Mucosa of gallbladder (tissue), 1 donor: Measurements from ENCODE around the gene MAP3K5. TPM values are rescaled to one million over a fixed set of nuclear protein-coding genes. Genes with fewer than 3 reads are reported as not detected.

Source experiments
- DNase-seq: peaks from one replicate; pipeline ENCODE4 v3.0.0-alpha.2; 2020; ENCODE audit warnings: low spot score
- total RNA-seq: library from RNA; stranded (reverse); gene quantifications from one replicate; pipeline ENCODE4 v1.2.1, GENCODE V29; 2021
- donor health status: DM: no; HTN: no; CAD: no.

The MAP3K5 gene
- total RNA-seq, 1 donor from 2014 or later = 15.9 TPM

- no peak for DNase-seq
Observed at GRCh38 chr6:136647363-136647852, 144.9 kb downstream of the MAP3K5 start.

GRCh38 chr6:136646377-136646776 is 145.9 kb downstream of the MAP3K5 start:
- no peak for DNase-seq

- DNase-seq = no peak
Observed at GRCh38 chr6:136644597-136644952, 147.7 kb downstream of the MAP3K5 start.

- DNase-seq = peak; percentile 92
Observed at GRCh38 chr6:136643850-136644596, 148.3 kb downstream of the MAP3K5 start.

DNA sequence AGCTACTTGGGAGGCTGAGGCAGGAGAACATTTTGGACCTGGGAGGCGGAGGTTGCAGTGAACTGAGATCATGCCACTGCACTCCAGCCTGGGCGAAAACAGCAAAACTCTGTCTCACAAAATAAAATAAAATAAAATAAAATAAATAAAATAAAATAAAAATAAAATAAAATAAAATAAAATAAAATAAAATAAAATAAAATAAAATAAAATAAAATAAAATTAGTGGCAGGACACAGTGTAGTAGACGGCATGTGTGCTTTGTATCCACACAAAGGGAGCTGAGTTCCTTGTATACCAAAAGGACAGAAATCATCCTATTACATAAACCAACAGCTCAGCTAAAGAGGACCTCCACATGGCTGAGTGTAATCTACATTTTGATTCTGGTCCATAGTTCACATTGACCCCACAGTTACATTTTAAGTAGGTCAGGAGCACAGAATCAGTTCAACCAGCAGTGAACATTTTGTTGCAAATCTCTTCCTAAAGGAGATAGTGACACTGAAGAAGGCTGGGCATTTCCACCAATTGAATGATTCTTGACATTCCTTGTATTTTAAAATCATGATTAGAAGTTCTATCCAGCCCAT is 150.3 kb downstream of the MAP3K5 start:
- DNase-seq = no peak

DNA sequence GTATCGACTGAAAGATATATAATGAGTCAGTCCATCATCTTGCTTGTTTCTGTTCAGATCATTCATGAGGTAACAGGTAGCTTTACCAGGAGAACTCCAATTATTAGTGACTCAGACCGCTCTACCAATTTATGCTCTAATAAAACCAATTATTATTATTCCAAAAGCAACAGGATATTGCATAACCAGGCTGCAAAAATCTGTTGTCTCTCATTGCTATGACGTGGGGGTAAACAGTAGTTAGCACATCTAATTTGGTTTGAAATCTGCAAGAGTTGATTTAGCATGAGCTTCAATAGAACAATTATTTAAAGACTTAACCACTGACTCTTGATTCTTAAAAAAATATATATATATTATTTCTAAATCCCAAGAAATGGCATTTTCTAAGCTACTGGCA is 151.1 kb downstream of the MAP3K5 start:
- DNase-seq = no peak

- no peak for DNase-seq
Observed at GRCh38 chr6:136640132-136640915, 152.0 kb downstream of the MAP3K5 start.

DNA sequence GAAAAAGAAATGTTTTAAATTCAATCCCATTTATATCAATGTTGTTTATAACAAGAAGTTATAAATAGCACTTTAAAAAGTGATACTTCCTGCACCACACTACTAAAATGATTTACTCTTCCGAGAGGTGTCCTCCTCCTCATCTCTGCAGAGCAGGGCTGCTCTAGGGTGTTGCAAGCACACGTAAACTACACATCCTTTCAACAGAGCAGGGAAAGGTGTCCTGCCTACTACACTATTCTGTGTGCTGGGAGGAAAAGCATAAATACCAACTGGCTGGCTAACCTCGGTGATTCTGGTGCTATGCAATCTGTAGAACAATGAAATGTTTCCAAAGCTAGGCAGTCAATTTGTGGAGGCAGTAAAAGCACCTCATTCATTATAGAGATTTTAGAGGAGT is 152.6 kb downstream of the MAP3K5 start:
- no peak for DNase-seq

DNA sequence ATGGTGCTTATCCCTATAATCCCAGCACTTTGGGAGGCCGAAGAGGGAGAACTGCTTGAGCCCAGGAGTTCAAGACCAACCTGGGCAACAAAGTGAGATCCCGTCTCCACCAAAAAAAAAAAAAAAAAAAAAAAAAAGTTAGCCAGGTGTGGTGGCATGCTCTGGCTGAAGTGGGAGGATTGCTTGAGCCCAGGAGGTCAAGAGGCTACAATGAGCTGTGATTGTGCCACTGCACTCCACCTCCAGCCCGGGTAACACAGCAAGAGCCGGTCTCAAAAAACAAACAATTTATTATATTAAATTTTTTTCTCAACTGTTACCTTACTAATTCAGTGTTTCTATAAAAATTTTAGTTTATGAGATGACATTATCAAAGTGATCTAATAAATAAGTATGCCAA is 156.7 kb downstream of the MAP3K5 start:
- no peak for DNase-seq

DNA sequence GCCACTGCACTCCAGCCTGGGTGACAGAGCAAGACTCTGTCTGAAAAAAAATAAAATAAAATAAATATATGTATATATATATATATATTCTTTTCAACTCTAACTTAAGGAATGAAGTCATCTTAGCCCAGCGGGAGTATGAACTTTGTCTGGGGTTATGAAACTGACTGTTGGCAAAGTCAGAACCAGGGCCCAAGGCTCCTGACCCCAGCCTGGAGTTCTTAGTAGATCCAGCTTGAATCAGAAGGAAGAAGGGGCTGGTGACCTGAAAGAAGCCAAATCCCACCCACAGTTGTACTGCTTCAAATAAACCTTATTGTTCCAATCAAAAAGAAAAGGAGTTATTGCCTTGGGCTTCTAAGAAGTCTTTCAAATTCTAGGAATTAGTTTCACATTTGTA is 158.9 kb downstream of the MAP3K5 start:
- DNase-seq = no peak

DNA sequence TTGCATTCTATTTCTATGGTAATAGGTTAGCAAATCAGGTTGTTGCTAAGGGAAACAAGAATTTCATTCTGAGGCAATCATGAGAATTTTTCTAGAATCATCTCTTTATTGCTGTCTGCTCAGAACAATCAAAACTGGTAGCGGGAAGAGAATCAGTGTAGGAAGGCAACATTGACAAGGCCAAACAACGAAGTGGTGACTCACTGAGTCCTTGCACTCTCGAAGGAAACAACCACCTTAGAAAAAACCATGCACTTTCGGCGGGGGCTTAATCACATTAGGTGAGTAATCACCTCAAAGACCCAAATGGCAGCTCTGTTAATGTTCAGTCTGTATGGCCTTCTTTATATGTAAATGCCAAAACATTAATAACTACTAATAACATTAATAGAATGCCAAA is 163.3 kb downstream of the MAP3K5 start:
- no peak for DNase-seq

DNA sequence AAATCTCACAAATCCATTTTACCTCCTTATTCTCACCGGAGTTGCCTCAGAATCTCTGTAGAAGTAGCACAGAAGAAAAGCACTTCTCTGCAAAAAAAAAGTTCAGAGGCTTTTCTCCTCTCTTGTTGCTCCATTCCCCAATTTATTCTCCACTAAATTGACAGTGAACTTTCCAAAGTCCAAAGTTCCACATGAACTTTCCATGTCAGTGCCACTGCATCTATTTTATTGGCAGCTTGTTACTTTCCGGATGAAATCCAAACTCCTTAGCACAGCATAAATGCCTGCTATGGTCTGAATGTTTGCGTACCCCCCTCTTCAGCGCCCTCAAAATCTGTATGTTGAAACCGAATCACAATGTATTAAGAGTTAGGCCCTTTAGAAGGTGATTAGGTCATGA is 165.1 kb downstream of the MAP3K5 start:
- no peak for DNase-seq

GRCh38 chr6:136625293-136625692 is 167.0 kb downstream of the MAP3K5 start:
- no peak for DNase-seq

GRCh38 chr6:136624347-136624746 is 167.9 kb downstream of the MAP3K5 start:
- no peak for DNase-seq

- no peak for DNase-seq
Observed at GRCh38 chr6:136618086-136618485, 174.2 kb downstream of the MAP3K5 start.

DNA sequence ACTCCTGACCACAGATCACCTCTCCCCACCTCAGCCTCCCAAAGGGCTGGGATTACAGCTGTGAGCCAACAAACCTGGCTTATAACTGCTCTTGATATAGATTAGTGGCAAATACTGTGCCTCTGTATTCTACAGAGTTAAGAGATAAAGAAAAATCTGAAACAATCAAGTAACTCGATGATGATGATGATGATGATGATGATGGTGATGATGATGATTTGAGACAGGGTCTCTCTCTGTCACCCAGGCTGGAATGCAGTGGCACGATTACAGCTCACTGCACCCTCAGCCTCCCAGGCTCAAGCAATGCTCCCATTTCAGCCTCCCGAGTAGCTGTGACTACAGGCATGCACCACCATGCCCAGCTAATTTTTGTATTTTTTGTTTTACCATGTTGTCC is 175.8 kb downstream of the MAP3K5 start:
- no peak for DNase-seq

GRCh38 chr6:136614994-136615393 is 177.3 kb downstream of the MAP3K5 start:
- no peak for DNase-seq

DNA sequence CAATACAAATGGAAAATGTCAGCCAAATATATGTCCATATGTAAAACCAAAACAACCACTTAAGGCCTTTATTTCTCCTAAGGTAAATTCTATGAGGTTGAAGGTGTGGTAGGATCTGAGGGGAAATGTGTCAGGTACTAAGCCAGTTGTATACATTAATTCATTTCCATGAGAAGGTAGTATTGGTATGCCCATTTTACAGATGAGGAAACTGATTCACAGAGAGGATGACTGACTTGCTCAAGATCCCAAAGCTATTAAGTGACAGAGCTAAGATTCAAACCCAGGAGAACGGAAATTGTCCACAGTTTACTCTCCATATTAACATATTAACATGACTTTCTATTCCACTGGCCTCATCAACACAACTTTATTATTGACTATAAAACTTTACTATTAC is 177.9 kb downstream of the MAP3K5 start:
- no peak for DNase-seq

- DNase-seq = no peak
Observed at GRCh38 chr6:136613477-136613876, 178.8 kb downstream of the MAP3K5 start.

GRCh38 chr6:136612666-136613389 is 179.4 kb downstream of the MAP3K5 start:
- no peak for DNase-seq

GRCh38 chr6:136611746-136612145 is 180.5 kb downstream of the MAP3K5 start:
- no peak for DNase-seq

DNA sequence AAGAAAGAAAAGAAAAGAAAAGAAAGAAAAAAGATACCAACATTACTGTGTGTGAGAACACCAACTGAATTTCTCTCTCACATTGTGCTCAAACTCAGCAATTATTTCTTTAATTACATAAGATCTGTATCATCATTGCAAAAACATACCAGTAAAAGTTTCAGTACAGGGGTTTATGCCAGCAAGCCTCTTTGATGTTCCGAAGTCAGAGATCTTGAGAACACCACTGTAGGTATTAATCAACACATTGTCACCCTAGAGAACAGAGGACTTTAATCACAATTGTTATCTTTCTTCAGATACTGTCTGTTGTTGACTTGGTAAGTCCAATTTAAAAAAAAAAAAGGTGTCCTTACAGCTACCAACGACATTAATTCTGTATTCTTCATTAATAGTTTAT is 181.1 kb downstream of the MAP3K5 start:
- DNase-seq = no peak
